PC-3 (cell line): ENCODE results near the gene RFC2.

Experiments
- CTCF ChIP-seq: fragments of 300-600 bp; sonication (generic); conservative IDR thresholded peaks from 2 replicates; pipeline ENCODE4 v1.5.1; 2017; ENCODE audit warnings: antibody characterized with exemption, low read depth, mild to moderate bottlenecking, low read length
- EZH2 ChIP-seq: fragments of 300-600 bp; sonication (generic); IDR thresholded peaks from one replicate; pipeline ENCODE4 v1.6.1; 2017; ENCODE audit warnings: antibody characterized with exemption, mild to moderate bottlenecking, low read length; ENCODE audit not compliant: unreplicated experiment
- EZH2phosphoT487 ChIP-seq: fragments of 300-600 bp; sonication (generic); IDR thresholded peaks from 2 replicates; pipeline ENCODE4 v1.6.1; 2018; ENCODE audit warnings: mild to moderate bottlenecking, antibody characterized with exemption, low read length, borderline replicate concordance

- TF ChIP-seq CTCF (no peak), EZH2phosphoT487 (no peak), EZH2 (no peak)
Observed at GRCh38 chr7:74214816-74215630, 39.2 kb downstream of the RFC2 start.
